D721Med (cell line): Measurements from ENCODE around the gene TSPAN12.

Experiments
- DNase-seq: peaks from one replicate; pipeline ENCODE4 v3.0.0; 2011; ENCODE audit warnings: low spot score; ENCODE audit not compliant: insufficient read length
- FAIRE-seq: peaks from 2 replicates; lab custom pipeline; 2011; peaks lifted over from hg19 to GRCh38; lab: Jason Lieb, UNC
- CTCF ChIP-seq: IDR thresholded peaks from 2 replicates; pipeline ENCODE4 v1.5.1; 2012; ENCODE audit warnings: mild to moderate bottlenecking, control low read depth; ENCODE audit not compliant: insufficient read depth; ENCODE audit errors: missing control alignments

Gene TSPAN12

DNA sequence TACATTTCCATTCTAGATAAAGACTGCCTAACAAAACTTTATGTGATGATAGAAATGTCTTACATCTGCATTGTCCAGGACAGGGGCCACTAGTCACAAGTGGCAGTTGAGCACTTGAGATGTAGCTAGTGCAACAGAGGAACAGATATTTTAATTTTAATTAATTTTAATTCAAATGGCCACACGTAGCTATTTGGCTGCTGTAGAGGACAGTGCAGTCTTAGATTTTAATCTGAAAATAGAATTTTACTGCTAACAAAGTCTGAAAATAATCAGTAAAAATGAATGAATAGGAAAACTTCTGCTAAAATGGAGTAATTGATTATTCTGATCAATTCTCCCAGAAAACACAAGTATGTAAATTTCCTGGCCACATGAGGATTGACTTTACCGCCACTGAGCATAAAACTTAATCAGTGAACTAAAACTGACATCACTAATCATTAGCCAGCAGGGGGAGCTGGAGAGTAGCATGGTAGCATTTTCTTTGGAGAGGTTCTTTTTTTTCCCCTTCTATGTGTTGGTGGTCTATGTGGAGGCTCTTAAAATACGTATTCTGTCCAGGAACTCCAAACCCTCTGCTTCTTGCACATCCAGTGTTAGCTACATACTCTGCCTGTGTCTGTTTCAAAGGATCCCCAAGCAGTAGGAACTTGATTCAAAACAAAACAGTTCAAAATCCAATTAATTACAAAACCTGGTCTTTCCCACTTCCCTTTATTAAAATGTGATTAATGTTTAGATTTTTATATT, 52.1 kb downstream of the TSPAN12 start:
- peak; percentile 84 for TF ChIP-seq CTCF
- DNase-seq (no peak), FAIRE-seq (peak; percentile 81)

DNA sequence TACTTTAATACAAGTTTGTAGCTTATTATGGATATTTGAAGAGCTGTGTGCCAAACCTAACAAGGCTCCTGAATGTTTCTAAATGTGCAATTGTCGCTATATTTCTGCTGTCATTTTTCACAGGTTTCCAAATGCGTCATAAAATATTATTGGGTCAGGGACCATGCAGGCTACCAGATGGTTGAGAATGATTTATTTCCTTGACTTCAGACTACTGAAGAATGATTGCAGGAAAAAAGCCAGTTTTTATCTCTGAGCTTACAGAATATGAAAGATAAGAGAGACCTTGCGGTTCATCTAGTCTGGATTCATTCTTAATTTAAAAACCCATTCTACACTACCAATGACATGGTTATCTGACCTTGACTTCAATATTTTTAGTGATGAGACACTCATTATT, 55.2 kb downstream of the TSPAN12 start:
- no peak for TF ChIP-seq CTCF
- DNase-seq, result no peak
- FAIRE-seq, result no peak

- FAIRE-seq (peak; percentile 58), DNase-seq (no peak)
- no peak for TF ChIP-seq CTCF
Measured at GRCh38 chr7:120799813-120800475, 58.0 kb downstream of the TSPAN12 start.

DNA sequence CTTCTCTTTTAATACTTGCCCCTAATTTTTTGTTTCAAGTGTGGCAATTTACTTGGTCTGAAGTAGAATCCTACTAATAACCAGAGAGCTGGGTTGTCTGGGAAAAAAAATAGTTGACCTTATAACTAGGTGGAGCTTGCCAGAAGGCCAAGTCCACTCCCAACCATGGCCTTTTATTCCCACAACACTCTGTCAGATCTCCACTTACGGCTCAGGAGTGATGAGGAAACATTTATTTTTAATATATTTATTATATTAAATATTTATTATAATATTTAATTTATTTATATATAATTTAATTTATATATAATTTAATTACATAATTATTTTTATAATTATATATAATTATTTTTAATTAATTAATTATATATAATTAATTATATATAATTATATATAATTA, 58.8 kb downstream of the TSPAN12 start:
- DNase-seq (no peak), FAIRE-seq (no peak)
- TF ChIP-seq CTCF, result no peak

DNA sequence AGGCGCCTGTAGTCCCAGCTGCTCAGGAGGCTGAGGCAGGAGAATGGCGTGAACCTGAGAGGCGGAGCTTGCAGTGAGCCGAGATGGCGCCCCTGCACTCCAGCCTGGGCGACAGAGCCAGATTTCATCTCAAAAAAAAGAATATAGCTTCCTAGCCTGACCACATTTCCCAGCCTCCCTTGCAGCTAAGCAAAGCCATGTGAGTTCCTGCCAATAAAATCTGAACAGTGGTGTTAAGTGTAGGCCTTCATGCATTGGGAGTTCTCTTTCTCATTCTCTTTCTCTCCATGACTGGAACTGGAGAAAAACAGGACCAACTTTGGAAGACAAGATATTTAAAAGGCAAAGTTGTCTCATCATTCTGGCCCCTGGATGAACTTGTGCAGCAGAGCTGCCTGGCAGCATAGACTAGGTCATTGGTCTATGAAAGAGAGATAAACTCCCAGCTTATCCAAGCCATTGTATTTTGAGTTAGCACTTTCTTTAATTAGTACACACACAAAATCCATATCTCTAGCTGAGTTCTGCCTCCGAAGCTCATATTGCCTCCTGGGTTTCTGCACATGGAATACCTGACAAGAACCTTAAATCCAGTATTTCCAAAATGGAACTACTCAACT, 60.8 kb downstream of the TSPAN12 start:
- FAIRE-seq (no peak), DNase-seq (no peak)
- TF ChIP-seq CTCF, result no peak

DNA sequence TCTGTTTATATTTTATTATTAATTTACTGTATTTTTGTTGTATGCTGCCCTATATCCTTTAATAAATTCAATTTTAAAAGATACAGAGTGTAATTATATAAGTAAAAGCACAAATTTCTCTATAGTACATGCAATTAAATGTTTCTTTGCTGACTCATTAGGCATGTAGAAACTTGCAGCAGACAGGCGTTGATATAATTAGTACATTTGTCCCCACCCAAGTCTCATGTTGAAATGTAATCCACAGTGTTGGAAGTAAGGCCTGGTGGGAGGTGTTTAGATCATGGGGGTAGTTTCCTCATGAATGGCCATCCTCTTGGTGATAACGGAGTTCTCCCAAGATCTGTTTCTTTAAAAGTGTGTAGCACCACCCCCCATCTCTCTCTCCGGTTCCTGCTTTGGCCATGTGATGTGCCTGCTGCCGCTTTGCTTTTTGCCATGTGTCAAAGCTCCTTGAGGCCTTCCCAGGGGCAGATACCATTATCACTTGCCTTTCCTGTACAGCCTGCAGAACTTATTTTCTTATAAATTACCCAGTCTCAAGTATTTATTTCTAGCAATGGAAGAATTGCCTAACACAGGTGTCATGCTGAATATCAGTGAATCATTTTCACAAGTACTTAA, 63.7 kb downstream of the TSPAN12 start:
- TF ChIP-seq CTCF, result no peak
- no peak for DNase-seq
- FAIRE-seq, result no peak
